ENCODE measurements around the gene NEO1. TPM values are rescaled to one million over a fixed set of nuclear protein-coding genes. Genes with fewer than 3 reads are reported as not detected.

The NEO1 gene
- total and polyA plus RNA-seq, 9 of the 15 experiments (the other 6 are each of a cell fraction or from before 2014, with no cell fraction given): 0.08 to 1.7 (median 0.48) TPM

GRCh38 chr15:73127302-73127936, 75.2 kb downstream of the NEO1 start (continued):
- no peak for TF ChIP-seq ZNF318 (IDR thresholded peaks at IDR 0.05; ENCODE audit: borderline replicate concordance in 1 of 2, low read depth in 1 of 2)
- TF ChIP-seq ETV1 (tag; conservative IDR thresholded peaks at IDR 0.05; ENCODE audit: low read depth): peak; percentile 70
- peak; percentile 71 for TF ChIP-seq ELF1 (tag; IDR thresholded peaks at IDR 0.05)
- TF ChIP-seq NR4A1 (CRISPR knock-in tag; IDR thresholded peaks at IDR 0.05): no peak
- no peak for TF ChIP-seq NR4A1 (tag; IDR thresholded peaks at IDR 0.05)
- 0 out of 2 replicates have a peak, but pooled peaks have one; percentile 8 for TF ChIP-seq SMC3 (conservative IDR thresholded peaks at IDR 0.05; ENCODE audit: insufficient read depth, low read depth, low read length)
- no peak for TF ChIP-seq FOXM1 (IDR thresholded peaks at IDR 0.05; ENCODE audit: low read depth)
- no peak for TF ChIP-seq FOXM1 (CRISPR knock-in tag; IDR thresholded peaks at IDR 0.05; ENCODE audit: low read depth)
- TF ChIP-seq MCM2 (IDR thresholded peaks at IDR 0.05; ENCODE audit: low read depth): no peak
- peak; percentile 79 for TF ChIP-seq GABPB1 (CRISPR knock-in tag; IDR thresholded peaks at IDR 0.05)
